NT2/D1 (cell line): ENCODE results near the gene PLVAP.

ENCODE experiments used
- DNase-seq: peaks from one replicate; pipeline ENCODE4 v3.0.0-alpha.2; 2011; ENCODE audit warnings: low read depth, low spot score
- H3K27me3 ChIP-seq: 2 replicates; pipeline ENCODE4 v1.6.0; 2011; ENCODE audit warnings: mild to moderate bottlenecking; ENCODE audit not compliant: insufficient read length, insufficient read depth
- H3K36me3 ChIP-seq: 2 replicates; pipeline ENCODE4 v1.6.1; 2011; ENCODE audit warnings: mild to moderate bottlenecking, low read length, mixed read lengths; ENCODE audit not compliant: insufficient read depth, insufficient read length
- H3K4me1 ChIP-seq: 2 replicates; pipeline ENCODE4 v1.5.1; 2011; ENCODE audit not compliant: insufficient read depth, insufficient read length
- H3K4me3 ChIP-seq: 2 replicates; pipeline ENCODE4 v1.5.1; 2011; ENCODE audit warnings: low read depth; ENCODE audit not compliant: insufficient read length
- H3K9ac ChIP-seq: 2 replicates; pipeline ENCODE4 v1.6.0; 2011; ENCODE audit warnings: low read depth; ENCODE audit not compliant: insufficient read length
- H3K9me3 ChIP-seq: 2 replicates; pipeline ENCODE4 v1.5.1; 2011; ENCODE audit warnings: mild to moderate bottlenecking, low read length; ENCODE audit not compliant: insufficient read depth
- SUZ12 ChIP-seq: IDR thresholded peaks from 2 replicates; pipeline ENCODE4 v1.6.1; 2011; ENCODE audit not compliant: insufficient read length, insufficient read depth; ENCODE audit errors: extremely low read depth
- YY1 ChIP-seq: IDR thresholded peaks from 2 replicates; pipeline ENCODE4 v1.6.1; 2011; ENCODE audit not compliant: insufficient read length, insufficient read depth
- ZNF274 ChIP-seq: IDR thresholded peaks from 2 replicates; pipeline ENCODE4 v1.6.1; 2011; ENCODE audit warnings: mild to moderate bottlenecking, low read depth, low read length

PLVAP gene

DNA sequence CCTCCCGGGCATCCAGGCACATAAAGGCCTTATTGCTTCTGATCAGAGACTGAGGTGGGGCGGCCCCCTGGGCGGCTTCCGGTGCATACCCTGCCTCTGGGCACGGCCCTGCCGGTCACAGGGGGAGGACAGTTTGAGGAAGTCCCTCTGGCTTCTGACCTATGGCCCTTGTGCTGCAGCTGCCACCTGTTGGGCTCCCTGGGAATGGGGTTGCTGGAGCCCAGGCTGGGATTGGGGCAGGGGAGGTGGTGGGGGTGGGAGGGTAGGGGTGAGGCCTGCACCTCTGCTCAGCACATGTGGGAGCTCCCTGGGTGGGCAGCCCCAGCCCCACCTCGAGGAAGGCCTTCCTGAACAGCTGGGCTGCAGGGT lies 53.2 kb downstream of the PLVAP start:
- DNase-seq = no peak
- Histone ChIP-seq H3K9ac (peak overlapping the region; percentile 66), H3K4me1 (peaks cover 26% of the 10 kb centered on the region), H3K27me3 (no peaks in the 10 kb centered on the region), H3K9me3 (no peaks in the 10 kb centered on the region), H3K4me3 (no peak overlapping the region), H3K36me3 (peaks cover 56% of the 10 kb centered on the region)
- TF ChIP-seq ZNF274 (no peak), SUZ12 (no peak), YY1 (no peak)

DNA sequence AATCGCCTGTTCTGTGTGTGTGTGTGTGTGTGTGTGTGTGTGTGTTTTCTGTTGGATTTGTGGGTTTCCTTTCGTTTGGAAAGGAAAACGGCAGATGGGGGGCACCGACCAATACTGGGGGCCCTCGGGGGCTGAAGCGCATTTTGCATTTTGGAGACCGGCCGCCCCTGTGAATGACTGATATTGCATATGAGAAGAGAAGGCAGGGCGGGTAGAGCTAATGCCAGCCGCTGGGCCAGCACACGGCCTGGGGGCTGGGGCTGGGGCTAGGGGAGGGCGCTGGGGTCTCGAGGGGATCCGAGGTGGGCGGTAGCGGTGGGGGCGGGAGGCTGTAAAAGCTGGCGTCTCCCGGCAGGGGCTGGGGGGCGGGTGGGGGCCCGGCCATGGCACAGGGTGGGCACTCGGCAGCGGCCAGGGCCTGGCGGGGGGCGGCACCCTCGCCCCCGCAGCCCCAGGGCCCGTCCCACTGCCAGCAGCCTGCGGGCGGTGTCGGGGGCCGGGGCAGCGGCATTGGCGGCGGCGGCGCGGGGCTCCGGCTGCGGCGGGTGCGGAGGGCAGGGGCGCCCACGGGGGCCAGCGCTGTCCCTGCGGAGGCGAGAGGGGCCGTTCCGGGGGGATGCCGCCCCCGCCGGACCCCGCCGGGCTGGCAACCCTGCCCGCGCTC lies 53.7 kb downstream of the PLVAP start:
- H3K4me1 ChIP-seq = peaks cover 24% of the 10 kb centered on the region
- no peaks in the 10 kb centered on the region for H3K27me3 ChIP-seq
- H3K9me3 ChIP-seq = no peaks in the 10 kb centered on the region
- H3K4me3 ChIP-seq = no peak overlapping the region
- no peak overlapping the region for H3K9ac ChIP-seq
- H3K36me3 ChIP-seq = peaks cover 60% of the 10 kb centered on the region
- no peak for DNase-seq
- no peak for TF ChIP-seq YY1

- TF ChIP-seq ZNF274 (no peak), YY1 (no peak), SUZ12 (no peak)
These were observed 54.3 kb downstream of the PLVAP start for GRCh38 chr19:17322854-17323253.

GRCh38 chr19:17321655-17322489 lies 55.3 kb downstream of the PLVAP start:
- Histone ChIP-seq H3K4me3 (no peak overlapping the region), H3K4me1 (peaks cover 23% of the 10 kb centered on the region), H3K9me3 (no peaks in the 10 kb centered on the region), H3K27me3 (no peaks in the 10 kb centered on the region), H3K36me3 (peaks cover 62% of the 10 kb centered on the region), H3K9ac (no peak overlapping the region)
- TF ChIP-seq SUZ12 (no peak), ZNF274 (no peak), YY1 (no peak)
- DNase-seq = no peak

More at GRCh38 chr19:17322854-17323253, 54.3 kb downstream of the PLVAP start:
- no peaks in the 10 kb centered on the region for H3K27me3 ChIP-seq
- no peak overlapping the region for H3K9ac ChIP-seq
- no peak overlapping the region for H3K4me3 ChIP-seq
- H3K4me1 ChIP-seq = peaks cover 24% of the 10 kb centered on the region
- H3K36me3 ChIP-seq = peaks cover 60% of the 10 kb centered on the region
- H3K9me3 ChIP-seq = no peaks in the 10 kb centered on the region
- no peak for DNase-seq

- DNase-seq = no peak
- Histone ChIP-seq H3K4me1 (peaks cover 20% of the 10 kb centered on the region), H3K9me3 (no peaks in the 10 kb centered on the region), H3K27me3 (no peaks in the 10 kb centered on the region), H3K36me3 (peaks cover 68% of the 10 kb centered on the region), H3K9ac (no peak overlapping the region), H3K4me3 (no peak overlapping the region)
- TF ChIP-seq SUZ12 (no peak), ZNF274 (no peak), YY1 (no peak)
These were observed 56.7 kb downstream of the PLVAP start for GRCh38 chr19:17320435-17320834.

GRCh38 chr19:17319473-17320238 lies 57.5 kb downstream of the PLVAP start:
- DNase-seq = no peak
- Histone ChIP-seq H3K27me3 (no peaks in the 10 kb centered on the region), H3K9me3 (no peaks in the 10 kb centered on the region), H3K4me1 (peaks cover 14% of the 10 kb centered on the region), H3K9ac (no peak overlapping the region), H3K4me3 (no peak overlapping the region), H3K36me3 (peaks cover 68% of the 10 kb centered on the region)
- TF ChIP-seq YY1 (no peak), ZNF274 (no peak), SUZ12 (no peak)

- Histone ChIP-seq H3K36me3 (peaks cover 69% of the 10 kb centered on the region), H3K9me3 (no peaks in the 10 kb centered on the region)
- no peak for TF ChIP-seq SUZ12
- no peak for TF ChIP-seq ZNF274
- no peak for TF ChIP-seq YY1
These were observed 58.2 kb downstream of the PLVAP start for GRCh38 chr19:17318966-17319365.

More at GRCh38 chr19:17318966-17319365, 58.2 kb downstream of the PLVAP start:
- Histone ChIP-seq H3K4me1 (peaks cover 11% of the 10 kb centered on the region), H3K27me3 (no peaks in the 10 kb centered on the region), H3K9ac (no peak overlapping the region), H3K4me3 (no peak overlapping the region)
- no peak for DNase-seq
